DOHH2 (cell line): ENCODE results near the gene ASPM.
"Not testable (repeated sequence)": the region's sequence is repeated elsewhere in the genome, so short reads cannot be mapped to it uniquely, and the experiment has no call there.

Experiments
- H3F3A ChIP-seq: fragments of 200-600 bp; sonication (generic), shearing (Covaris generic); 2 replicates; pipeline ENCODE4 v1.6.0; 2016; ENCODE audit warnings: antibody characterized with exemption, mild to moderate bottlenecking; ENCODE audit not compliant: control insufficient read depth, insufficient read depth
- H3K27ac ChIP-seq: fragments of 200-600 bp; sonication (generic); 2 replicates; pipeline ENCODE4 v1.5.1; 2014; ENCODE audit warnings: low read depth, mild to moderate bottlenecking, low read length, moderate library complexity
- H3K27me3 ChIP-seq: fragments of 200-600 bp; sonication (generic); 2 replicates; pipeline ENCODE4 v1.6.1; 2014; ENCODE audit warnings: mild to moderate bottlenecking, low read length, mixed read lengths; ENCODE audit not compliant: control insufficient read depth
- H3K36me3 ChIP-seq: fragments of 200-600 bp; sonication (generic); 2 replicates; pipeline ENCODE4 v1.6.1; 2014; ENCODE audit warnings: mild to moderate bottlenecking, low read length, moderate library complexity, mixed read lengths; ENCODE audit not compliant: control insufficient read depth
- H3K4me1 ChIP-seq: fragments of 200-600 bp; sonication (generic); 2 replicates; pipeline ENCODE4 v1.6.1; 2014; ENCODE audit warnings: mild to moderate bottlenecking, low read length, mixed read lengths; ENCODE audit not compliant: control insufficient read depth
- H3K4me2 ChIP-seq: fragments of 200-600 bp; sonication (generic); 2 replicates; pipeline ENCODE4 v1.6.0; 2014; ENCODE audit warnings: mild to moderate bottlenecking, low read length, moderate library complexity
- H3K4me3 ChIP-seq: fragments of 200-600 bp; sonication (generic); 2 replicates; pipeline ENCODE4 v1.5.1; 2014; ENCODE audit warnings: mild to moderate bottlenecking, low read length, mixed read lengths
- H3K79me2 ChIP-seq: fragments of 200-600 bp; sonication (generic); 2 replicates; pipeline ENCODE4 v1.6.1; 2014; ENCODE audit warnings: mild to moderate bottlenecking, low read length, mixed read lengths; ENCODE audit not compliant: control insufficient read depth
- H3K9me2 ChIP-seq: fragments of 200-600 bp; sonication (generic); replicated peaks from 2 replicates; pipeline ENCODE4 v1.6.1; 2014; ENCODE audit warnings: mild to moderate bottlenecking, low read length, mixed read lengths; ENCODE audit not compliant: control insufficient read depth
- H3K9me3 ChIP-seq: fragments of 200-600 bp; sonication (generic); 2 replicates; pipeline ENCODE4 v1.6.1; 2014; ENCODE audit warnings: antibody characterized with exemption, low read length, mixed read lengths; ENCODE audit not compliant: control insufficient read depth, insufficient read depth
- H4K20me1 ChIP-seq: fragments of 200-600 bp; sonication (generic); 2 replicates; pipeline ENCODE4 v1.6.0; 2014; ENCODE audit warnings: low read depth, mild to moderate bottlenecking, antibody characterized with exemption, low read length, moderate library complexity; ENCODE audit not compliant: control insufficient read depth, insufficient read depth
- CTCF ChIP-seq: fragments of 200-600 bp; sonication (generic); IDR thresholded peaks from one replicate; pipeline ENCODE4 v1.5.1; 2014; ENCODE audit warnings: antibody characterized with exemption, mild to moderate bottlenecking, low read depth, low read length; ENCODE audit not compliant: poor library complexity, severe bottlenecking
- EZH2phosphoT487 ChIP-seq: fragments of 200-600 bp; sonication (generic); IDR thresholded peaks from 2 replicates; pipeline ENCODE4 v1.6.1; 2017; ENCODE audit warnings: borderline replicate concordance, mild to moderate bottlenecking, antibody characterized with exemption, low read length, moderate library complexity, mixed read lengths

Gene ASPM

GRCh38 chr1:197041486-197042353 is 104.7 kb downstream of the ASPM start:
- Histone ChIP-seq H3K27me3 (no peaks in the 10 kb centered on the region), H3K4me1 (no peaks in the 10 kb centered on the region), H3K79me2 (no peaks in the 10 kb centered on the region), H3K36me3 (no peaks in the 10 kb centered on the region), H3K9me2 (no peaks in the 10 kb centered on the region), H3K27ac (no peak overlapping the region), H4K20me1 (no peaks in the 10 kb centered on the region), H3F3A (no peaks in the 10 kb centered on the region), H3K4me2 (no peak overlapping the region), H3K4me3 (no peak overlapping the region), H3K9me3 (no peaks in the 10 kb centered on the region)
- TF ChIP-seq CTCF (no peak), EZH2phosphoT487 (no peak)

- no peak overlapping the region for H3K4me2 ChIP-seq
- H3K4me3 ChIP-seq = no peak overlapping the region
- H3K4me1 ChIP-seq = no peaks in the 10 kb centered on the region
- no peak overlapping the region for H3K27ac ChIP-seq
- no peaks in the 10 kb centered on the region for H3K9me3 ChIP-seq
- no peaks in the 10 kb centered on the region for H4K20me1 ChIP-seq
- no peaks in the 10 kb centered on the region for H3K36me3 ChIP-seq
- no peaks in the 10 kb centered on the region for H3K27me3 ChIP-seq
- H3K79me2 ChIP-seq = no peaks in the 10 kb centered on the region
- H3F3A ChIP-seq = no peaks in the 10 kb centered on the region
- TF ChIP-seq CTCF = no peak
- no peak for TF ChIP-seq EZH2phosphoT487
- H3K9me2 ChIP-seq = no peaks in the 10 kb centered on the region
These were observed 109.6 kb downstream of the ASPM start for GRCh38 chr1:197036861-197037260.

GRCh38 chr1:197034631-197035339 is 111.7 kb downstream of the ASPM start:
- not testable (repeated sequence) for H3K4me3 ChIP-seq, H3K36me3 ChIP-seq, H3K27ac ChIP-seq, H3K9me2 ChIP-seq, H3F3A ChIP-seq, H3K9me3 ChIP-seq, H4K20me1 ChIP-seq, H3K4me1 ChIP-seq, H3K79me2 ChIP-seq, H3K27me3 ChIP-seq, H3K4me2 ChIP-seq
